ENCODE results near the gene ZNF71. TPM values are rescaled to one million over a fixed set of nuclear protein-coding genes. Genes with fewer than 3 reads are reported as not detected.

Gene ZNF71
- polyA plus RNA-seq, 1 donor, result 7.8 TPM

Other genes starting within 250 kb of the ZNF71 start
- 14.8 TPM for gene ZNF582, start 201.8 kb upstream of the ZNF71 start, polyA plus RNA-seq (ENCODE audit: insufficient read length)
- gene ZNF583, start 191.0 kb upstream of the ZNF71 start, polyA plus RNA-seq (ENCODE audit: insufficient read length), result 11.9 TPM
- gene ZNF667, start 118.0 kb upstream of the ZNF71 start, polyA plus RNA-seq (ENCODE audit: insufficient read length), result 25.3 TPM
- gene ZNF471, start 87.4 kb upstream of the ZNF71 start, polyA plus RNA-seq (ENCODE audit: insufficient read length), result 39.1 TPM
- 18.3 TPM for gene ZFP28, start 56.4 kb upstream of the ZNF71 start, polyA plus RNA-seq (ENCODE audit: insufficient read length)
- gene ZNF470, start 27.8 kb upstream of the ZNF71 start, polyA plus RNA-seq (ENCODE audit: insufficient read length), result 12.7 TPM
- gene SMIM17, start 47.9 kb downstream of the ZNF71 start, polyA plus RNA-seq (ENCODE audit: insufficient read length), result 2.4 TPM
- gene ZNF835, start 76.5 kb downstream of the ZNF71 start, polyA plus RNA-seq (ENCODE audit: insufficient read length), result 3.1 TPM
- gene PEG3, start 245.4 kb downstream of the ZNF71 start, polyA plus RNA-seq (ENCODE audit: insufficient read length), result 122 TPM
- 4.6 TPM for gene ZIM2, start 245.4 kb downstream of the ZNF71 start, polyA plus RNA-seq (ENCODE audit: insufficient read length)

Data from left kidney (tissue), 1 donor.